HepG2 (cell line): ENCODE results near the gene ZNF567. TPM values are rescaled to one million over a fixed set of nuclear protein-coding genes. Genes with fewer than 3 reads are reported as not detected.
A peak's percentile ranks its signal among the peaks of the same experiment; 100 is the strongest.

ENCODE experiments used
- ATF2 ChIP-seq: sonication (generic); formaldehyde crosslinking; IDR thresholded peaks from 2 replicates; pipeline ENCODE4 v1.4.0; 2020; ENCODE audit warnings: missing genetic modification reagents
- CREB1 ChIP-seq, 2 experiments: fragments of 450-650 bp in 1 of 2; IDR thresholded peaks; 2 replicates each; pipeline ENCODE4 v1.6.1; 2016 to 2017; ENCODE audit warnings: control low read depth in 1 of 2, mild to moderate bottlenecking in 1 of 2, missing compliant biosample characterization in 1 of 2, missing genetic modification characterization in 1 of 2
- DNMT1 ChIP-seq: sonication (generic); formaldehyde crosslinking; IDR thresholded peaks from 2 replicates; pipeline ENCODE4 v1.5.1; 2020; ENCODE audit warnings: mild to moderate bottlenecking, missing genetic modification reagents
- ELF1 ChIP-seq: sonication (generic); formaldehyde crosslinking; IDR thresholded peaks from 2 replicates; pipeline ENCODE4 v1.4.0; 2020; ENCODE audit warnings: missing genetic modification reagents
- GABPA ChIP-seq, 2 experiments: IDR thresholded peaks; 2 replicates each; pipeline ENCODE4 v1.6.1; 2011 to 2016; ENCODE audit warnings: low read depth in 2 of 2, low read length in 1 of 2, missing biosample characterization in 1 of 2, missing genetic modification characterization in 1 of 2
- NFIB ChIP-seq: sonication (generic); formaldehyde crosslinking; IDR thresholded peaks from 2 replicates; pipeline ENCODE4 v1.9.0; 2021; ENCODE audit warnings: missing genetic modification reagents, mild to moderate bottlenecking, borderline replicate concordance
- NFRKB ChIP-seq: fragments of 450-650 bp; IDR thresholded peaks from 2 replicates; pipeline ENCODE4 v1.6.1; 2017
- NFYB ChIP-seq: sonication (generic); formaldehyde crosslinking; IDR thresholded peaks from 2 replicates; pipeline ENCODE4 v1.4.0; 2020; ENCODE audit warnings: missing genetic modification reagents
- NR3C1 ChIP-seq: sonication (generic); formaldehyde crosslinking; IDR thresholded peaks from 2 replicates; pipeline ENCODE4 v1.4.0; 2020; ENCODE audit warnings: missing genetic modification reagents
- NRL ChIP-seq: sonication (generic); formaldehyde crosslinking; IDR thresholded peaks from 2 replicates; pipeline ENCODE4 v1.5.0; 2020; ENCODE audit warnings: missing genetic modification reagents, mild to moderate bottlenecking, moderate library complexity, borderline replicate concordance
- PHF20 ChIP-seq: sonication (generic); formaldehyde crosslinking; IDR thresholded peaks from 2 replicates; pipeline ENCODE4 v1.5.0; 2020; ENCODE audit warnings: mild to moderate bottlenecking, missing genetic modification reagents
- PTBP1 ChIP-seq: fragments of 200-400 bp; formaldehyde crosslinking; IDR thresholded peaks from 2 replicates; pipeline ENCODE4 v1.6.1; 2018; ENCODE audit warnings: low read length, low read depth; ENCODE audit not compliant: poor library complexity, severe bottlenecking
- REXO4 ChIP-seq: sonication (generic); formaldehyde crosslinking; IDR thresholded peaks from 2 replicates; pipeline ENCODE4 v1.8.0; 2022; ENCODE audit warnings: missing genetic modification reagents, mild to moderate bottlenecking, borderline replicate concordance
- RNF2 ChIP-seq: fragments of 450-650 bp; conservative IDR thresholded peaks from 2 replicates; pipeline ENCODE4 v1.6.1; 2016; ENCODE audit warnings: low read depth
- SALL2 ChIP-seq: sonication (generic); formaldehyde crosslinking; IDR thresholded peaks from 2 replicates; pipeline ENCODE4 v1.8.1; 2023; ENCODE audit warnings: mild to moderate bottlenecking, missing genetic modification reagents, inconsistent platforms
- ZKSCAN8 ChIP-seq: IDR thresholded peaks from 2 replicates; pipeline ENCODE4 v1.6.1; 2016; ENCODE audit warnings: borderline replicate concordance, missing genetic modification reagents, missing compliant biosample characterization
- ZMAT3 ChIP-seq: sonication (generic); formaldehyde crosslinking; conservative IDR thresholded peaks from 2 replicates; pipeline ENCODE4 v1.7.0; 2021; ENCODE audit warnings: missing genetic modification reagents
- ZNF205 ChIP-seq: IDR thresholded peaks from 2 replicates; pipeline ENCODE4 v1.6.1; 2018; ENCODE audit warnings: missing biosample characterization, missing genetic modification reagents
- ZNF264 ChIP-seq: sonication (generic); formaldehyde crosslinking; IDR thresholded peaks from 2 replicates; pipeline ENCODE4 v1.4.0; 2020; ENCODE audit warnings: missing genetic modification reagents
- ZNF367 ChIP-seq: sonication (generic); formaldehyde crosslinking; IDR thresholded peaks from 2 replicates; pipeline ENCODE4 v1.4.0; 2020; ENCODE audit warnings: missing genetic modification reagents, borderline replicate concordance
- ZNF512B ChIP-seq: sonication (generic); formaldehyde crosslinking; IDR thresholded peaks from 2 replicates; pipeline ENCODE4 v1.5.1; 2020; ENCODE audit warnings: missing genetic modification reagents, mild to moderate bottlenecking, borderline replicate concordance
- ZNF564 ChIP-seq: sonication (generic); formaldehyde crosslinking; IDR thresholded peaks from 2 replicates; pipeline ENCODE4 v1.8.1; 2023; ENCODE audit warnings: mild to moderate bottlenecking, missing genetic modification reagents
- ZNF773 ChIP-seq: sonication (generic); formaldehyde crosslinking; IDR thresholded peaks from 2 replicates; pipeline ENCODE4 v1.4.0; 2020; ENCODE audit warnings: missing genetic modification reagents, borderline replicate concordance
- polyA plus RNA-seq, 8 experiments: library from polyadenylated mRNA; depleted of rRNA in 3 of 8; stranded (reverse) in 7 of 8; unstranded in 1 of 8; fragments of >200 nt; fragmentation: Illumina TruSeq in 4 of 8; extraction: Trizol in 4 of 8; gene quantifications; 2 replicates each; pipeline versions ENCODE4 v1.2.1 to v1.2.3, GENCODE V29; 2011 to 2016; ENCODE audit warnings: low read depth in 4 of 8, missing spikeins in 1 of 8, mixed read lengths in 1 of 8; ENCODE audit not compliant: insufficient read depth in 1 of 8
- total RNA-seq, 5 experiments: library from RNA; depleted of rRNA; stranded (reverse); fragments of >200 nt; fragmentation: Illumina TruSeq; extraction: Trizol; gene quantifications; 2 replicates each; pipeline ENCODE4 v1.2.3, GENCODE V29; 2016; ENCODE audit warnings: low read depth in 1 of 5

ZNF567 gene
- total and polyA plus RNA-seq, 2 of the 13 experiments (the other 11 are each of a cell fraction or from before 2014, with no cell fraction given): 3.1 to 6.8 TPM

- TF ChIP-seq ATF2 (CRISPR knock-in tag): no peak; the same call in 1 of the 2 replicates
- peak; percentile 75 for TF ChIP-seq PHF20 (CRISPR knock-in tag)
- peak; percentile 87 for TF ChIP-seq ELF1 (CRISPR knock-in tag)
- TF ChIP-seq CREB1 (IDR thresholded peaks at IDR 0.05): peak; percentile 42
- peak; percentile 90 for TF ChIP-seq CREB1 (CRISPR knock-in tag; IDR thresholded peaks at IDR 0.05)
- TF ChIP-seq SALL2 (CRISPR knock-in tag): peak; percentile 65
- no peak for TF ChIP-seq NR3C1 (CRISPR knock-in tag)
- no peak for TF ChIP-seq NFRKB
- no peak for TF ChIP-seq NFIB (CRISPR knock-in tag)
- 0 out of 2 replicates have a peak, but pooled peaks have one; percentile 37 for TF ChIP-seq ZMAT3 (CRISPR knock-in tag)
- TF ChIP-seq ZNF564 (CRISPR knock-in tag): 0 out of 2 replicates have a peak, but pooled peaks have one; percentile 26
- TF ChIP-seq REXO4 (CRISPR knock-in tag): no peak
- TF ChIP-seq RNF2: 0 out of 2 replicates have a peak, but pooled peaks have one; percentile 41
- peak; percentile 66 for TF ChIP-seq GABPA (IDR thresholded peaks at IDR 0.05; ENCODE audit: low read depth, low read length)
- TF ChIP-seq GABPA (CRISPR knock-in tag; IDR thresholded peaks at IDR 0.05; ENCODE audit: low read depth): peak; percentile 89
- TF ChIP-seq ZNF512B: peak; percentile 82; the same call in 1 of the 2 replicates
- TF ChIP-seq PTBP1: no peak
- no peak for TF ChIP-seq ZKSCAN8 (CRISPR knock-in tag)
- no peak for TF ChIP-seq ZNF773
- peak; percentile 66; the same call in 1 of the 2 replicates for TF ChIP-seq NRL (CRISPR knock-in tag)
- 0 out of 2 replicates have a peak, but pooled peaks have one; percentile 33 for TF ChIP-seq ZNF367 (CRISPR knock-in tag)
- TF ChIP-seq NFYB (CRISPR knock-in tag): peak; percentile 46; the same call in 1 of the 2 replicates
- TF ChIP-seq ZNF264 (CRISPR knock-in tag): peak; percentile 75
- TF ChIP-seq DNMT1: no peak
- TF ChIP-seq ZNF205 (CRISPR knock-in tag): peak; percentile 14; the same call in 1 of the 2 replicates
These were observed at the start of gene ZNF567 (continued) for GRCh38 chr19:36687214-36688056.
